GM23338 (cell line): ENCODE data around the gene CDK5RAP2. TPM values are rescaled to one million over a fixed set of nuclear protein-coding genes. Genes with fewer than 3 reads are reported as not detected.

Experiments
- ATAC-seq: fragments of 200-7000 bp; cut with Tn5 transposase; 3 replicates; pipeline ENCODE4 v1.9.1; 2020
- DNase-seq: peaks from one replicate; pipeline ENCODE4 v3.0.0-alpha.2; 2015; ENCODE audit warnings: low spot score
- H2AFZ ChIP-seq: fragments of 200-600 bp; sonication (generic); 2 replicates; pipeline ENCODE4 v1.8.0; 2016; ENCODE audit warnings: antibody characterized with exemption, mild to moderate bottlenecking, moderate library complexity
- H3F3A ChIP-seq: fragments of 200-600 bp; sonication (generic); replicated peaks from 2 replicates; pipeline ENCODE4 v1.8.0; 2017; ENCODE audit warnings: antibody characterized with exemption, mixed run types, low read depth
- H3K27ac ChIP-seq: fragments of 200-600 bp; sonication (generic); 2 replicates; pipeline ENCODE4 v1.6.1; 2016; ENCODE audit warnings: low read depth
- H3K27me3 ChIP-seq: fragments of 200-600 bp; sonication (generic); 2 replicates; pipeline ENCODE4 v1.8.0; 2016; ENCODE audit warnings: mild to moderate bottlenecking, mixed run types, moderate library complexity; ENCODE audit not compliant: insufficient read depth
- H3K36me3 ChIP-seq: fragments of 200-600 bp; sonication (generic); 2 replicates; pipeline ENCODE4 v1.8.0; 2016; ENCODE audit warnings: mild to moderate bottlenecking; ENCODE audit not compliant: insufficient read depth
- H3K4me1 ChIP-seq: fragments of 200-600 bp; sonication (generic); 2 replicates; pipeline ENCODE4 v1.8.0; 2016; ENCODE audit warnings: mild to moderate bottlenecking, moderate library complexity; ENCODE audit not compliant: insufficient read depth
- H3K4me2 ChIP-seq: fragments of 200-600 bp; sonication (generic); 2 replicates; pipeline ENCODE4 v1.7.1; 2017; ENCODE audit warnings: mixed run types
- H3K4me3 ChIP-seq: fragments of 200-600 bp; sonication (generic); 2 replicates; pipeline ENCODE4 v1.6.1; 2016; ENCODE audit warnings: mixed run types
- H3K79me2 ChIP-seq: fragments of 200-600 bp; sonication (generic); replicated peaks from 2 replicates; pipeline ENCODE4 v1.8.0; 2017; ENCODE audit warnings: mild to moderate bottlenecking; ENCODE audit not compliant: insufficient read depth
- H3K9me2 ChIP-seq: fragments of 200-600 bp; sonication (generic); 2 replicates; pipeline ENCODE4 v1.8.0; 2017; ENCODE audit not compliant: insufficient read depth
- H4K20me1 ChIP-seq: fragments of 200-600 bp; sonication (generic); replicated peaks from 2 replicates; pipeline ENCODE4 v1.8.0; 2017; ENCODE audit warnings: mild to moderate bottlenecking; ENCODE audit not compliant: insufficient read depth
- H3K27ac Mint-ChIP-seq: 2 replicates; pipeline ENCODE4 v1.8.0; 2020; ENCODE audit warnings: inconsistent platforms, mild to moderate bottlenecking, moderate library complexity, mixed read lengths
- H3K27me3 Mint-ChIP-seq: 3 replicates; pipeline ENCODE4 v1.8.0; 2022; ENCODE audit warnings: low read depth, mild to moderate bottlenecking, moderate library complexity, mixed read lengths, inconsistent platforms; ENCODE audit not compliant: insufficient read depth, poor library complexity
- H3K36me3 Mint-ChIP-seq: 3 replicates; pipeline ENCODE4 v1.8.0; 2021; ENCODE audit warnings: low read depth, mild to moderate bottlenecking, inconsistent platforms, moderate library complexity, mixed read lengths
- H3K4me1 Mint-ChIP-seq: 3 replicates; pipeline ENCODE4 v1.8.0; 2020; ENCODE audit warnings: mild to moderate bottlenecking, inconsistent platforms, mixed read lengths
- H3K4me3 Mint-ChIP-seq: 3 replicates; pipeline ENCODE4 v1.8.0; 2021; ENCODE audit warnings: moderate library complexity, mild to moderate bottlenecking, inconsistent platforms, mixed read lengths
- H3K9me3 Mint-ChIP-seq: 3 replicates; pipeline ENCODE4 v1.8.0; 2020; ENCODE audit warnings: moderate library complexity, mild to moderate bottlenecking, inconsistent platforms, mixed read lengths
- CREB1 ChIP-seq: fragments of 250-450 bp; sonication (Bioruptor Pico); IDR thresholded peaks from 2 replicates; pipeline ENCODE4 v1.5.0; 2020; ENCODE audit warnings: low read depth, mild to moderate bottlenecking, moderate library complexity
- EZH2 ChIP-seq: fragments of 200-600 bp; sonication (generic); IDR thresholded peaks from one replicate; pipeline ENCODE4 v1.8.0; 2017; ENCODE audit warnings: antibody characterized with exemption, mild to moderate bottlenecking, low read depth; ENCODE audit not compliant: unreplicated experiment
- EZH2phosphoT487 ChIP-seq: fragments of 200-600 bp; sonication (generic); IDR thresholded peaks from one replicate; pipeline ENCODE4 v1.8.1; 2018; ENCODE audit warnings: antibody characterized with exemption; ENCODE audit not compliant: unreplicated experiment
- JUNB ChIP-seq: IDR thresholded peaks from one replicate; pipeline ENCODE4 v1.6.1; 2016; ENCODE audit warnings: antibody characterized with exemption; ENCODE audit not compliant: unreplicated experiment
- POLR2AphosphoS5 ChIP-seq: IDR thresholded peaks from 2 replicates; pipeline ENCODE4 v1.6.1; 2016; ENCODE audit warnings: antibody characterized with exemption, low read depth
- STAT1 ChIP-seq: IDR thresholded peaks from one replicate; pipeline ENCODE4 v1.6.1; 2016; ENCODE audit warnings: antibody characterized with exemption; ENCODE audit not compliant: unreplicated experiment
- ZNF114 ChIP-seq: fragments of 250-450 bp; sonication (Bioruptor Pico); IDR thresholded peaks from 2 replicates; pipeline ENCODE4 v1.5.0; 2020; ENCODE audit warnings: mild to moderate bottlenecking, moderate library complexity
- ZNF331 ChIP-seq: fragments of 250-450 bp; sonication (Bioruptor Pico); IDR thresholded peaks from 2 replicates; pipeline ENCODE4 v1.5.0; 2020; ENCODE audit warnings: low read depth, mild to moderate bottlenecking, moderate library complexity
- polyA plus RNA-seq: library from polyadenylated mRNA; unstranded; fragments of >200 nt; fragmentation: Nextera tagmentation; extraction: Ambion mirVana; gene quantifications from 2 replicates; pipeline ENCODE4 v1.2.1, GENCODE V29; 2016
- total RNA-seq: library from RNA; depleted of rRNA; stranded (reverse); fragments of >200 nt; shearing (Covaris generic); gene quantifications from 2 replicates; pipeline ENCODE4 v1.2.3, GENCODE V29; 2014
- TF ChIP-seq, protein P1 (sequence below): fragments of 250-450 bp; sonication (Bioruptor Pico); IDR thresholded peaks from 2 replicates; pipeline ENCODE4 v1.5.0; 2020; ENCODE audit warnings: mild to moderate bottlenecking, moderate library complexity
- TF ChIP-seq, protein P2 (sequence below): IDR thresholded peaks from one replicate; pipeline ENCODE4 v1.6.1; 2018; ENCODE audit warnings: antibody characterized with exemption; ENCODE audit not compliant: unreplicated experiment
- TF ChIP-seq, protein P3 (sequence below): IDR thresholded peaks from 2 replicates; pipeline ENCODE4 v1.6.1; 2016; ENCODE audit warnings: antibody characterized with exemption

The CDK5RAP2 gene
- total and polyA plus RNA-seq, 2 experiments from 2014 or later = 50.7 to 65.7 TPM

DNA sequence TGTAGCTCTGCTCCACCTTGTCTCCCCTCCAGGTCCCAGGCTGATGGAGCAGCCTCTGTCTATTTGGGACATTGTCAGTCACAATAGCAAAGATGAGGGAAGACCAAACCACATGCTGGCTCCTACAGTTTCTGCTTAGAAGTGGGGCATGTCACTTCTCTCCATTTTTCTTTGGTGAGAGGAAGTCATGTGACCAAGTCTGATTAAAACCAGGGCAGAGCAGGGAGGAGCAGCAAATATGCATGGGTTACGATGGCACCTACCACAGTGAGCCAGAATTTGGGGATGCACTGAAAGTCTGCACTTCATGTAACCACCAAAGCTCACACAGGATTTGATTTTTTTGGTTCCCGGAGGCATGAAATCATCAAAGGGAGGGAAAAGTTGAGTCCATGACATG, 234.6 kb downstream of the CDK5RAP2 start (continued):
- TF ChIP-seq, protein P1, sequence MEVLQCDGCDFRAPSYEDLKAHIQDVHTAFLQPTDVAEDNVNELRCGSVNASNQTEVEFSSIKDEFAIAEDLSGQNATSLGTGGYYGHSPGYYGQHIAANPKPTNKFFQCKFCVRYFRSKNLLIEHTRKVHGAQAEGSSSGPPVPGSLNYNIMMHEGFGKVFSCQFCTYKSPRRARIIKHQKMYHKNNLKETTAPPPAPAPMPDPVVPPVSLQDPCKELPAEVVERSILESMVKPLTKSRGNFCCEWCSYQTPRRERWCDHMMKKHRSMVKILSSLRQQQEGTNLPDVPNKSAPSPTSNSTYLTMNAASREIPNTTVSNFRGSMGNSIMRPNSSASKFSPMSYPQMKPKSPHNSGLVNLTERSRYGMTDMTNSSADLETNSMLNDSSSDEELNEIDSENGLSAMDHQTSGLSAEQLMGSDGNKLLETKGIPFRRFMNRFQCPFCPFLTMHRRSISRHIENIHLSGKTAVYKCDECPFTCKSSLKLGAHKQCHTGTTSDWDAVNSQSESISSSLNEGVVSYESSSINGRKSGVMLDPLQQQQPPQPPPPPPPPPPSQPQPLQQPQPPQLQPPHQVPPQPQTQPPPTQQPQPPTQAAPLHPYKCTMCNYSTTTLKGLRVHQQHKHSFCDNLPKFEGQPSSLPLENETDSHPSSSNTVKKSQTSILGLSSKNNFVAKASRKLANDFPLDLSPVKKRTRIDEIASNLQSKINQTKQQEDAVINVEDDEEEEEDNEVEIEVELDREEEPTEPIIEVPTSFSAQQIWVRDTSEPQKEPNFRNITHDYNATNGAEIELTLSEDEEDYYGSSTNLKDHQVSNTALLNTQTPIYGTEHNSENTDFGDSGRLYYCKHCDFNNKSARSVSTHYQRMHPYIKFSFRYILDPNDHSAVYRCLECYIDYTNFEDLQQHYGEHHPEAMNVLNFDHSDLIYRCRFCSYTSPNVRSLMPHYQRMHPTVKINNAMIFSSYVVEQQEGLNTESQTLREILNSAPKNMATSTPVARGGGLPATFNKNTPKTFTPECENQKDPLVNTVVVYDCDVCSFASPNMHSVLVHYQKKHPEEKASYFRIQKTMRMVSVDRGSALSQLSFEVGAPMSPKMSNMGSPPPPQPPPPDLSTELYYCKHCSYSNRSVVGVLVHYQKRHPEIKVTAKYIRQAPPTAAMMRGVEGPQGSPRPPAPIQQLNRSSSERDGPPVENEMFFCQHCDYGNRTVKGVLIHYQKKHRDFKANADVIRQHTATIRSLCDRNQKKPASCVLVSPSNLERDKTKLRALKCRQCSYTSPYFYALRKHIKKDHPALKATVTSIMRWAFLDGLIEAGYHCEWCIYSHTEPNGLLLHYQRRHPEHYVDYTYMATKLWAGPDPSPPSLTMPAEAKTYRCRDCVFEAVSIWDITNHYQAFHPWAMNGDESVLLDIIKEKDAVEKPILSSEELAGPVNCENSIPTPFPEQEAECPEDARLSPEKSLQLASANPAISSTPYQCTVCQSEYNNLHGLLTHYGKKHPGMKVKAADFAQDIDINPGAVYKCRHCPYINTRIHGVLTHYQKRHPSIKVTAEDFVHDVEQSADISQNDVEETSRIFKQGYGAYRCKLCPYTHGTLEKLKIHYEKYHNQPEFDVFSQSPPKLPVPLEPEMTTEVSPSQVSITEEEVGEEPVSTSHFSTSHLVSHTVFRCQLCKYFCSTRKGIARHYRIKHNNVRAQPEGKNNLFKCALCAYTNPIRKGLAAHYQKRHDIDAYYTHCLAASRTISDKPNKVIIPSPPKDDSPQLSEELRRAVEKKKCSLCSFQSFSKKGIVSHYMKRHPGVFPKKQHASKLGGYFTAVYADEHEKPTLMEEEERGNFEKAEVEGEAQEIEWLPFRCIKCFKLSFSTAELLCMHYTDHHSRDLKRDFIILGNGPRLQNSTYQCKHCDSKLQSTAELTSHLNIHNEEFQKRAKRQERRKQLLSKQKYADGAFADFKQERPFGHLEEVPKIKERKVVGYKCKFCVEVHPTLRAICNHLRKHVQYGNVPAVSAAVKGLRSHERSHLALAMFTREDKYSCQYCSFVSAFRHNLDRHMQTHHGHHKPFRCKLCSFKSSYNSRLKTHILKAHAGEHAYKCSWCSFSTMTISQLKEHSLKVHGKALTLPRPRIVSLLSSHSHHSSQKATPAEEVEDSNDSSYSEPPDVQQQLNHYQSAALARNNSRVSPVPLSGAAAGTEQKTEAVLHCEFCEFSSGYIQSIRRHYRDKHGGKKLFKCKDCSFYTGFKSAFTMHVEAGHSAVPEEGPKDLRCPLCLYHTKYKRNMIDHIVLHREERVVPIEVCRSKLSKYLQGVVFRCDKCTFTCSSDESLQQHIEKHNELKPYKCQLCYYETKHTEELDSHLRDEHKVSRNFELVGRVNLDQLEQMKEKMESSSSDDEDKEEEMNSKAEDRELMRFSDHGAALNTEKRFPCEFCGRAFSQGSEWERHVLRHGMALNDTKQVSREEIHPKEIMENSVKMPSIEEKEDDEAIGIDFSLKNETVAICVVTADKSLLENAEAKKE = no peak
- TF ChIP-seq STAT1 = no peak
- no peak for TF ChIP-seq EZH2
- no peak for TF ChIP-seq POLR2AphosphoS5
- TF ChIP-seq CREB1 (CRISPR knock-in tag) = no peak
- TF ChIP-seq ZNF114 (CRISPR knock-in tag) = no peak

DNA sequence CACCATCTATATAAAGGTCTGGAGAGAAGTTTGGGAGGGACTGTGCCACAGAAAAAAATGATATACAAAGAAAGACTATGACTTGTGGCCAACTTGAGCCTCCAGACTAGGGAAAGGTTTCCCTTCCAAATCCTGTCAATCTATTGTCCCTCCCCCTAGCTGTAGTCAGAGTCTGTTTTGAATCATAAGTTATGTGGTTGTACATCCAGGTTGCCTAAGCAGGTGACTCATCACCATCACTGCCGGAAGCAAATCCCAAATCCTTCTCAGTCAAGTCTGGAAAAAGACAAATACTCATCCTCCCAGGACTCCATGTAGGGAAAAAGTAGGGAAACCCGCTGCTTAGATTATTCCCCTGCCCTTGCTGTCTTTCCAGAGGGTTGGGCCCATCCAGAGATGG, 235.7 kb downstream of the CDK5RAP2 start:
- no peak overlapping the region for H3K4me2 ChIP-seq
- no peaks in the 10 kb centered on the region for H3K79me2 ChIP-seq
- no peaks in the 10 kb centered on the region for H3K36me3 ChIP-seq
- ATAC-seq = no peak
- H3F3A ChIP-seq = no peaks in the 10 kb centered on the region
- DNase-seq = no peak
- no peaks in the 10 kb centered on the region for H3K27me3 ChIP-seq
- no peaks in the 10 kb centered on the region for H4K20me1 ChIP-seq
- no peak overlapping the region for H3K4me3 ChIP-seq
- H3K4me1 Mint-ChIP-seq = peaks cover 6% of the 10 kb centered on the region
- peaks cover 4% of the 10 kb centered on the region for H3K27me3 Mint-ChIP-seq
- no peak overlapping the region for H3K4me3 Mint-ChIP-seq
- no peaks in the 10 kb centered on the region for H3K9me2 ChIP-seq
- H3K4me1 ChIP-seq = 0 out of 2 replicates have a peak, but pooled peaks cover 3% of the 10 kb centered on the region
- no peak overlapping the region for H3K27ac ChIP-seq
- H3K27ac Mint-ChIP-seq = no peak overlapping the region
- H2AFZ ChIP-seq = no peak overlapping the region
- no peaks in the 10 kb centered on the region for H3K36me3 Mint-ChIP-seq
- no peaks in the 10 kb centered on the region for H3K9me3 Mint-ChIP-seq
- TF ChIP-seq JUNB (no peak), EZH2phosphoT487 (no peak), ZNF114 (CRISPR knock-in tag) (no peak), CREB1 (CRISPR knock-in tag) (no peak), ZNF331 (CRISPR knock-in tag) (no peak)
- TF ChIP-seq, protein P2, sequence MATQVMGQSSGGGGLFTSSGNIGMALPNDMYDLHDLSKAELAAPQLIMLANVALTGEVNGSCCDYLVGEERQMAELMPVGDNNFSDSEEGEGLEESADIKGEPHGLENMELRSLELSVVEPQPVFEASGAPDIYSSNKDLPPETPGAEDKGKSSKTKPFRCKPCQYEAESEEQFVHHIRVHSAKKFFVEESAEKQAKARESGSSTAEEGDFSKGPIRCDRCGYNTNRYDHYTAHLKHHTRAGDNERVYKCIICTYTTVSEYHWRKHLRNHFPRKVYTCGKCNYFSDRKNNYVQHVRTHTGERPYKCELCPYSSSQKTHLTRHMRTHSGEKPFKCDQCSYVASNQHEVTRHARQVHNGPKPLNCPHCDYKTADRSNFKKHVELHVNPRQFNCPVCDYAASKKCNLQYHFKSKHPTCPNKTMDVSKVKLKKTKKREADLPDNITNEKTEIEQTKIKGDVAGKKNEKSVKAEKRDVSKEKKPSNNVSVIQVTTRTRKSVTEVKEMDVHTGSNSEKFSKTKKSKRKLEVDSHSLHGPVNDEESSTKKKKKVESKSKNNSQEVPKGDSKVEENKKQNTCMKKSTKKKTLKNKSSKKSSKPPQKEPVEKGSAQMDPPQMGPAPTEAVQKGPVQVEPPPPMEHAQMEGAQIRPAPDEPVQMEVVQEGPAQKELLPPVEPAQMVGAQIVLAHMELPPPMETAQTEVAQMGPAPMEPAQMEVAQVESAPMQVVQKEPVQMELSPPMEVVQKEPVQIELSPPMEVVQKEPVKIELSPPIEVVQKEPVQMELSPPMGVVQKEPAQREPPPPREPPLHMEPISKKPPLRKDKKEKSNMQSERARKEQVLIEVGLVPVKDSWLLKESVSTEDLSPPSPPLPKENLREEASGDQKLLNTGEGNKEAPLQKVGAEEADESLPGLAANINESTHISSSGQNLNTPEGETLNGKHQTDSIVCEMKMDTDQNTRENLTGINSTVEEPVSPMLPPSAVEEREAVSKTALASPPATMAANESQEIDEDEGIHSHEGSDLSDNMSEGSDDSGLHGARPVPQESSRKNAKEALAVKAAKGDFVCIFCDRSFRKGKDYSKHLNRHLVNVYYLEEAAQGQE = no peak
- TF ChIP-seq, protein P3, sequence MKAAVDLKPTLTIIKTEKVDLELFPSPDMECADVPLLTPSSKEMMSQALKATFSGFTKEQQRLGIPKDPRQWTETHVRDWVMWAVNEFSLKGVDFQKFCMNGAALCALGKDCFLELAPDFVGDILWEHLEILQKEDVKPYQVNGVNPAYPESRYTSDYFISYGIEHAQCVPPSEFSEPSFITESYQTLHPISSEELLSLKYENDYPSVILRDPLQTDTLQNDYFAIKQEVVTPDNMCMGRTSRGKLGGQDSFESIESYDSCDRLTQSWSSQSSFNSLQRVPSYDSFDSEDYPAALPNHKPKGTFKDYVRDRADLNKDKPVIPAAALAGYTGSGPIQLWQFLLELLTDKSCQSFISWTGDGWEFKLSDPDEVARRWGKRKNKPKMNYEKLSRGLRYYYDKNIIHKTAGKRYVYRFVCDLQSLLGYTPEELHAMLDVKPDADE = no peak
